ENCODE results near the gene MTFMT. TPM values are rescaled to one million over a fixed set of nuclear protein-coding genes. Genes with fewer than 3 reads are reported as not detected.

Gene MTFMT
- total and polyA plus RNA-seq, 2 experiments from 2014 or later: 19.0 to 36.0 TPM

GRCh38 chr15:64979252-64979710 lies 50.2 kb downstream of the MTFMT start:
- Histone ChIP-seq H3K27me3 (ENCODE audit: insufficient read depth) (no peaks in the 10 kb centered on the region), H3K4me3 (no peak overlapping the region), H3K79me2 (replicated peaks; ENCODE audit: insufficient read depth) (no peaks in the 10 kb centered on the region), H3K27ac (ENCODE audit: low read depth) (peak overlapping the region; percentile 78), H3K4me2 (no peak overlapping the region), H2AFZ (no peak overlapping the region), H3K4me1 (ENCODE audit: insufficient read depth) (peaks cover 15% of the 10 kb centered on the region; the same call in 1 of the 2 replicates), H3K9me2 (ENCODE audit: insufficient read depth) (no peaks in the 10 kb centered on the region; the same call in 1 of the 2 replicates), H3K36me3 (ENCODE audit: insufficient read depth) (peaks cover 21% of the 10 kb centered on the region), H3F3A (replicated peaks; ENCODE audit: low read depth) (peaks cover 7% of the 10 kb centered on the region; the same call in 1 of the 2 replicates), H4K20me1 (replicated peaks; ENCODE audit: insufficient read depth) (no peaks in the 10 kb centered on the region)
- H3K36me3 Mint-ChIP-seq (ENCODE audit: low read depth): peaks cover 35% of the 10 kb centered on the region
- peaks cover 5% of the 10 kb centered on the region for H3K27me3 Mint-ChIP-seq (ENCODE audit: insufficient read depth, low read depth, poor library complexity)
- peaks cover 28% of the 10 kb centered on the region for H3K4me1 Mint-ChIP-seq
- DNase-seq (ENCODE audit: low spot score) (peak; percentile 32), ATAC-seq (peak; percentile 89)
- peak overlapping the region; percentile 69 for H3K27ac Mint-ChIP-seq
- peak overlapping the region; percentile 22 for H3K4me3 Mint-ChIP-seq
- TF ChIP-seq JUNB (IDR thresholded peaks at IDR 0.05; ENCODE audit: unreplicated experiment) (no peak), ZNF462 (CRISPR knock-in tag; IDR thresholded peaks at IDR 0.05) (no peak), EZH2phosphoT487 (IDR thresholded peaks at IDR 0.05; ENCODE audit: unreplicated experiment) (no peak), EZH2 (IDR thresholded peaks at IDR 0.05; ENCODE audit: low read depth, unreplicated experiment) (no peak), NANOG (IDR thresholded peaks at IDR 0.05; ENCODE audit: borderline replicate concordance) (no peak), ETS1 (IDR thresholded peaks at IDR 0.05) (no peak), REST (IDR thresholded peaks at IDR 0.05; ENCODE audit: unreplicated experiment) (no peak), ZNF114 (CRISPR knock-in tag; IDR thresholded peaks at IDR 0.05) (no peak), ZNF331 (CRISPR knock-in tag; IDR thresholded peaks at IDR 0.05; ENCODE audit: low read depth) (no peak), CREB1 (CRISPR knock-in tag; IDR thresholded peaks at IDR 0.05; ENCODE audit: low read depth) (no peak), POLR2AphosphoS5 (IDR thresholded peaks at IDR 0.05; ENCODE audit: low read depth) (no peak), CTCF (conservative IDR thresholded peaks at IDR 0.05; ENCODE audit: low read depth in 2 of 2) (no peak), STAT1 (IDR thresholded peaks at IDR 0.05; ENCODE audit: unreplicated experiment) (no peak)
- no peaks in the 10 kb centered on the region for H3K9me3 Mint-ChIP-seq
